Measurements from ENCODE around the gene PPP1R13B. TPM values are rescaled to one million over a fixed set of nuclear protein-coding genes. Genes with fewer than 3 reads are reported as not detected.
A peak's percentile ranks its signal among the peaks of the same experiment; 100 is the strongest.

Gene PPP1R13B
- total RNA-seq, 1 donor from 2014 or later, result 10.1 TPM

GRCh38 chr14:103734081-103734888, 113.1 kb downstream of the PPP1R13B start:
- Mint-ChIP-seq H3K4me1 (ENCODE audit: low read depth) (peaks cover 7% of the 10 kb centered on the region), H3K9me3 (ENCODE audit: low read depth) (no peaks in the 10 kb centered on the region), H3K4me3 (ENCODE audit: unreplicated experiment) (no peak overlapping the region), H3K27ac (ENCODE audit: unreplicated experiment) (no peak overlapping the region), H3K27me3 (ENCODE audit: low read depth) (no peaks in the 10 kb centered on the region), H3K36me3 (ENCODE audit: low read depth) (peaks cover 15% of the 10 kb centered on the region)
- DNase-seq (ENCODE audit: low spot score), result peak; percentile 71
- no peak for TF ChIP-seq CTCF (IDR thresholded peaks at IDR 0.05)

GRCh38 chr14:103733651-103734050, 113.7 kb downstream of the PPP1R13B start:
- DNase-seq (ENCODE audit: low spot score), result peak; percentile 68
- Mint-ChIP-seq H3K36me3 (ENCODE audit: low read depth) (peaks cover 20% of the 10 kb centered on the region), H3K4me3 (ENCODE audit: unreplicated experiment) (no peak overlapping the region), H3K9me3 (ENCODE audit: low read depth) (no peaks in the 10 kb centered on the region), H3K27me3 (ENCODE audit: low read depth) (no peaks in the 10 kb centered on the region), H3K27ac (ENCODE audit: unreplicated experiment) (no peak overlapping the region), H3K4me1 (ENCODE audit: low read depth) (peaks cover 7% of the 10 kb centered on the region)
- TF ChIP-seq CTCF (IDR thresholded peaks at IDR 0.05), result no peak

GRCh38 chr14:103732868-103733620, 114.3 kb downstream of the PPP1R13B start:
- no peaks in the 10 kb centered on the region for H3K27me3 Mint-ChIP-seq (ENCODE audit: low read depth)
- no peak overlapping the region for H3K27ac Mint-ChIP-seq (ENCODE audit: unreplicated experiment)
- TF ChIP-seq CTCF (IDR thresholded peaks at IDR 0.05), result no peak
- H3K36me3 Mint-ChIP-seq (ENCODE audit: low read depth), result peaks cover 20% of the 10 kb centered on the region
- H3K4me1 Mint-ChIP-seq (ENCODE audit: low read depth), result peaks cover 7% of the 10 kb centered on the region
- no peaks in the 10 kb centered on the region for H3K9me3 Mint-ChIP-seq (ENCODE audit: low read depth)
- DNase-seq (ENCODE audit: low spot score), result peak; percentile 1
- H3K4me3 Mint-ChIP-seq (ENCODE audit: unreplicated experiment), result no peak overlapping the region

GRCh38 chr14:103731916-103732867, 115.2 kb downstream of the PPP1R13B start:
- peaks cover 7% of the 10 kb centered on the region for H3K4me1 Mint-ChIP-seq (ENCODE audit: low read depth)
- H3K36me3 Mint-ChIP-seq (ENCODE audit: low read depth), result peaks cover 20% of the 10 kb centered on the region
- peak; percentile 88 for DNase-seq (ENCODE audit: low spot score)
- no peak overlapping the region for H3K4me3 Mint-ChIP-seq (ENCODE audit: unreplicated experiment)
- no peaks in the 10 kb centered on the region for H3K27me3 Mint-ChIP-seq (ENCODE audit: low read depth)
- no peak for TF ChIP-seq CTCF (IDR thresholded peaks at IDR 0.05)
- no peaks in the 10 kb centered on the region for H3K9me3 Mint-ChIP-seq (ENCODE audit: low read depth)
- no peak overlapping the region for H3K27ac Mint-ChIP-seq (ENCODE audit: unreplicated experiment)
